Caco-2 (cell line): Measurements from ENCODE around the gene TEC. TPM values are rescaled to one million over a fixed set of nuclear protein-coding genes. Genes with fewer than 3 reads are reported as not detected.

Experiments
- BruUV-seq: library from RNA; stranded (reverse); fragments of 400-500 nt; replicated peaks from 2 replicates; lab custom pipeline; 2021; lab: Mats Ljungman, UMichigan
- CTCF ChIA-PET: fragments of 300-600 bp; sonication (Branson Sonifier 250); formaldehyde crosslinking; loops from one replicate; lab custom pipeline; 2022; ENCODE audit warnings: antibody characterized with exemption; lab: Charles Lee
- POLR2A ChIA-PET: fragments of 300-600 bp; sonication (Branson Sonifier 250); formaldehyde crosslinking; loops from one replicate; lab custom pipeline; 2022; ENCODE audit warnings: antibody characterized with exemption; lab: Charles Lee
- DNase-seq, 2 experiments: peaks; one replicate each; pipeline versions ENCODE4 v3.0.0 to v3.0.0-alpha.2; 2020 to 2022
- H3K27me3 ChIP-seq: replicated peaks from 2 replicates; pipeline ENCODE4 v1.6.0; 2011; ENCODE audit warnings: low read length; ENCODE audit not compliant: control insufficient read depth, insufficient read depth
- H3K36me3 ChIP-seq: 2 replicates; pipeline ENCODE4 v1.5.1; 2011; ENCODE audit warnings: low read length; ENCODE audit not compliant: control insufficient read depth, insufficient read depth
- H3K4me1 ChIP-seq: fragments of 250-450 bp; sonication (Bioruptor Pico); 2 replicates; pipeline ENCODE4 v1.5.1; 2020; ENCODE audit warnings: mild to moderate bottlenecking
- H3K4me3 ChIP-seq: 2 replicates; pipeline ENCODE4 v1.5.1; 2011; ENCODE audit warnings: low read depth, mild to moderate bottlenecking, control low read depth, low read length
- H3K9me3 ChIP-seq: fragments of 250-450 bp; sonication (Bioruptor Pico); 2 replicates; pipeline ENCODE4 v1.5.1; 2020; ENCODE audit warnings: mild to moderate bottlenecking, moderate library complexity
- H3K27ac Mint-ChIP-seq: one replicate; pipeline ENCODE4 v1.8.0; 2022; ENCODE audit warnings: mixed read lengths; ENCODE audit not compliant: unreplicated experiment
- H3K27me3 Mint-ChIP-seq: one replicate; pipeline ENCODE4 v1.8.0; 2022; ENCODE audit warnings: mixed read lengths; ENCODE audit not compliant: insufficient read depth, unreplicated experiment
- H3K36me3 Mint-ChIP-seq: one replicate; pipeline ENCODE4 v1.8.0; 2022; ENCODE audit warnings: mild to moderate bottlenecking, mixed read lengths; ENCODE audit not compliant: insufficient read depth, unreplicated experiment
- H3K4me1 Mint-ChIP-seq: one replicate; pipeline ENCODE4 v1.8.0; 2022; ENCODE audit warnings: low read depth, mixed read lengths; ENCODE audit not compliant: unreplicated experiment
- H3K4me3 Mint-ChIP-seq: one replicate; pipeline ENCODE4 v1.8.0; 2022; ENCODE audit warnings: mild to moderate bottlenecking, moderate library complexity, mixed read lengths; ENCODE audit not compliant: unreplicated experiment
- H3K9me3 Mint-ChIP-seq: one replicate; pipeline ENCODE4 v1.8.0; 2022; ENCODE audit warnings: mixed read lengths; ENCODE audit not compliant: unreplicated experiment
- intact Hi-C: fragments of 100-400 bp; cut with micrococcal nuclease; formaldehyde crosslinking; loops from one replicate; pipeline ENCODE4 v1.10.0; 2022; ENCODE audit not compliant: unreplicated experiment
- total RNA-seq: library from RNA; stranded (reverse); gene quantifications from 2 replicates; pipeline ENCODE4 v1.2.3, GENCODE V29; 2022
- TF ChIP-seq, protein P1 (sequence below), 2 experiments: fragments of 200-600 bp in 1 of 2; IDR thresholded peaks; 1 replicate in 1 of 2; 2 replicates in 1 of 2; pipeline versions ENCODE4 v1.5.1 to v1.8.0; 2011 to 2022; ENCODE audit warnings: antibody characterized with exemption in 1 of 2, control low read depth in 1 of 2, inconsistent platforms in 1 of 2, low read depth in 1 of 2, low read length in 1 of 2, mild to moderate bottlenecking in 1 of 2, moderate library complexity in 1 of 2; ENCODE audit not compliant: insufficient read depth in 1 of 2, severe bottlenecking in 1 of 2, unreplicated experiment in 1 of 2

The TEC gene
- total RNA-seq, 1 experiment from 2014 or later = 2.0 TPM

DNA sequence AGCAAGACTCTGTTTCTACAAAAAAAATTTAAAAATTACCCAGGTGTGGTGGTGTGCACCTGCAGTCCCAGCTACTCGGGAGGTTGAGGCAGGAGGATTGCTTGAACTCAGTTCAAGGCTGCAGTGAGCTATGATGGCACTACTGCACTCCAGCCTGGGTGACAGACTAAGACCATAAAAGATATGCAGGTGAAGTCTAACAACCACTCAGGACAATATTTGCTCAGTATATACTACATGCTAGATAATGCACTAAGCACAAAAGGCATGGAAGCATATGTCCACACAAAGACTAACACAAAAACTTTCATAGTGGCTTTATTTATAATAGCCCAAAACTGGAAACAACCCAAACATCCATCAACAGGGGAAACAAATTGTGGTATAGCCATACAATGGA is 77.9 kb downstream of the TEC start:
- H3K9me3 ChIP-seq = no peaks in the 10 kb centered on the region
- Mint-ChIP-seq H3K27ac (no peak overlapping the region), H3K4me1 (no peaks in the 10 kb centered on the region), H3K36me3 (no peaks in the 10 kb centered on the region), H3K9me3 (no peaks in the 10 kb centered on the region), H3K27me3 (no peaks in the 10 kb centered on the region), H3K4me3 (no peak overlapping the region)
- no peak overlapping the region for H3K4me3 ChIP-seq
- DNase-seq = no peak
- H3K27me3 ChIP-seq = no peaks in the 10 kb centered on the region
- intact Hi-C loops = no loop called here
- BruUV-seq = no TSS peak
- no peaks in the 10 kb centered on the region for H3K4me1 ChIP-seq
- ChIA-PET POLR2A (no interaction called here), CTCF (no interaction called here)
- no peaks in the 10 kb centered on the region for H3K36me3 ChIP-seq
- TF ChIP-seq, protein P1, sequence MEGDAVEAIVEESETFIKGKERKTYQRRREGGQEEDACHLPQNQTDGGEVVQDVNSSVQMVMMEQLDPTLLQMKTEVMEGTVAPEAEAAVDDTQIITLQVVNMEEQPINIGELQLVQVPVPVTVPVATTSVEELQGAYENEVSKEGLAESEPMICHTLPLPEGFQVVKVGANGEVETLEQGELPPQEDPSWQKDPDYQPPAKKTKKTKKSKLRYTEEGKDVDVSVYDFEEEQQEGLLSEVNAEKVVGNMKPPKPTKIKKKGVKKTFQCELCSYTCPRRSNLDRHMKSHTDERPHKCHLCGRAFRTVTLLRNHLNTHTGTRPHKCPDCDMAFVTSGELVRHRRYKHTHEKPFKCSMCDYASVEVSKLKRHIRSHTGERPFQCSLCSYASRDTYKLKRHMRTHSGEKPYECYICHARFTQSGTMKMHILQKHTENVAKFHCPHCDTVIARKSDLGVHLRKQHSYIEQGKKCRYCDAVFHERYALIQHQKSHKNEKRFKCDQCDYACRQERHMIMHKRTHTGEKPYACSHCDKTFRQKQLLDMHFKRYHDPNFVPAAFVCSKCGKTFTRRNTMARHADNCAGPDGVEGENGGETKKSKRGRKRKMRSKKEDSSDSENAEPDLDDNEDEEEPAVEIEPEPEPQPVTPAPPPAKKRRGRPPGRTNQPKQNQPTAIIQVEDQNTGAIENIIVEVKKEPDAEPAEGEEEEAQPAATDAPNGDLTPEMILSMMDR (IDR thresholded peaks at IDR 0.05; ENCODE audit: insufficient read depth in 1 of 2, low read depth in 1 of 2, low read length in 1 of 2, severe bottlenecking in 1 of 2, unreplicated experiment in 1 of 2) = no peak

DNA sequence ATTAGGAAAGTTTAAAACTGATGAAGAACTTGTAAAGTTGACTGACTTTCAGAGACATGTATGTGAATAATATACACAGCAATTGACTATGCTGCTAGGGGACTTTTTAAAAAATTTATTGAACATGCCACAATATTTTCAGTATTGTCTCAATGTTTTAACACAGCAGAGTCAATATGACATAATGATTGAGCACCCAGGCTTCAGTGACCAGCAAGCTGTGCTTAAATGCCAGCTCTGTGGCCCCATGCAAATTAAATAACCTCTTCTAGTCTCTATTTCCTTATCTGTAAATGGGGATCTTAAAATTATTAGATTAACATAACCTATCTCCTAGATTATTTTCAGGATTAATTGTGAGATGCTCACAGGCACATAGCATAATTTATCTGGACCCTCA is 78.8 kb downstream of the TEC start:
- intact Hi-C loops = no loop called here

DNA sequence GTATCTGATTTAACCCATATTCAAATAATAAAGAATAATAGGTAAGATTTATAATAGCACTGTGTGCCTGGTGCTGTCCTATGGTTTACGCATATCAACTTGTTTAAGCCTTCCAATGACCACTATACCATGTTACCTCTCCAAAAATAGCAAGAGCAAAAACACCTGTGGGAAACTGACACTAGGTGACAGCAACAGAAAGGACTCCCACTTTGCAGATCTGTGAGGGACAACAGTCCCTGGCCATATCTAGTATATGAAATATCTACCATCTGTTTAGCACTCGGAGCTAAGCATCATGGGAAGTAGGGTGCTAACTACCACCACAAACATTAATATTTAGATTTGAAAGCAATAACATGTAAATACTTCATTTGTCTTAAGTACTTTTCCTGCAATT is 79.9 kb downstream of the TEC start:
- no peaks in the 10 kb centered on the region for H3K4me1 ChIP-seq
- no TSS peak for BruUV-seq
- H3K4me3 ChIP-seq = no peak overlapping the region
- no peaks in the 10 kb centered on the region for H3K9me3 ChIP-seq
- H3K27ac Mint-ChIP-seq = no peak overlapping the region
- H3K36me3 Mint-ChIP-seq = no peaks in the 10 kb centered on the region
- ChIA-PET POLR2A (no interaction called here), CTCF (no interaction called here)
- no peaks in the 10 kb centered on the region for H3K9me3 Mint-ChIP-seq
- intact Hi-C loops = no loop called here
- no peaks in the 10 kb centered on the region for H3K4me1 Mint-ChIP-seq
- no peaks in the 10 kb centered on the region for H3K27me3 ChIP-seq
- TF ChIP-seq, protein P1 (IDR thresholded peaks at IDR 0.05; ENCODE audit: insufficient read depth in 1 of 2, low read depth in 1 of 2, low read length in 1 of 2, severe bottlenecking in 1 of 2, unreplicated experiment in 1 of 2) = no peak
- no peak overlapping the region for H3K4me3 Mint-ChIP-seq
- DNase-seq = no peak
- no peaks in the 10 kb centered on the region for H3K36me3 ChIP-seq
- H3K27me3 Mint-ChIP-seq = no peaks in the 10 kb centered on the region

More for the DNA sequence above, 78.8 kb downstream of the TEC start:
- Histone ChIP-seq H3K4me1 (no peaks in the 10 kb centered on the region), H3K9me3 (no peaks in the 10 kb centered on the region), H3K4me3 (no peak overlapping the region), H3K27me3 (no peaks in the 10 kb centered on the region), H3K36me3 (no peaks in the 10 kb centered on the region)
- ChIA-PET CTCF (no interaction called here), POLR2A (no interaction called here)
- no peak for DNase-seq
- no peak overlapping the region for H3K27ac Mint-ChIP-seq
- no peak overlapping the region for H3K4me3 Mint-ChIP-seq
- BruUV-seq = no TSS peak
- TF ChIP-seq, protein P1 (IDR thresholded peaks at IDR 0.05; ENCODE audit: insufficient read depth in 1 of 2, low read depth in 1 of 2, low read length in 1 of 2, severe bottlenecking in 1 of 2, unreplicated experiment in 1 of 2) = no peak
- no peaks in the 10 kb centered on the region for H3K9me3 Mint-ChIP-seq
- H3K27me3 Mint-ChIP-seq = no peaks in the 10 kb centered on the region
- H3K4me1 Mint-ChIP-seq = no peaks in the 10 kb centered on the region
- no peaks in the 10 kb centered on the region for H3K36me3 Mint-ChIP-seq
